ENCODE results near the gene SLC25A30. TPM values are rescaled to one million over a fixed set of nuclear protein-coding genes. Genes with fewer than 3 reads are reported as not detected.

Gene SLC25A30
- total and polyA plus RNA-seq, 9 of the 15 experiments (the other 6 are each of a cell fraction or from before 2014, with no cell fraction given), result 1.1 to 11.1 (median 5.6) TPM

GRCh38 chr13:45464687-45465453, 46.7 kb upstream of the SLC25A30 start, which contains the start of gene COG3 (continued):
- TF ChIP-seq IRF9 (tag; IDR thresholded peaks at IDR 0.05) (no peak), PURB (CRISPR knock-in tag; IDR thresholded peaks at IDR 0.05; ENCODE audit: low read depth) (no peak), KLF1 (tag; IDR thresholded peaks at IDR 0.05) (peak; percentile 61), PHTF2 (CRISPR knock-in tag; IDR thresholded peaks at IDR 0.05) (no peak), SETDB1 (IDR thresholded peaks at IDR 0.05; ENCODE audit: low read length) (no peak), GABPA (tag; conservative IDR thresholded peaks at IDR 0.05; ENCODE audit: low read depth) (peak; percentile 99), ZNF12 (CRISPR knock-in tag; IDR thresholded peaks at IDR 0.05) (no peak)

- Histone ChIP-seq H3K4me2 (ENCODE audit: insufficient read depth, low read length) (peak overlapping the region; percentile 95), H3K9ac (ENCODE audit: insufficient read depth in 1 of 2, low read depth in 2 of 2, low read length in 2 of 2) (peak overlapping the region; percentile 3 to 93; a peak in 2 of 4 replicates), H3K9me3 (replicated peaks; ENCODE audit: control insufficient read depth, insufficient read depth, low read depth, low read length) (no peaks in the 10 kb centered on the region), H3K9me1 (ENCODE audit: control insufficient read depth, insufficient read depth, low read length) (no peaks in the 10 kb centered on the region), H2AFZ (ENCODE audit: low read depth, low read length) (peak overlapping the region; percentile 93), H3K4me1 (replicated peaks in 1 of 2; ENCODE audit: control insufficient read depth in 2 of 2, insufficient read depth in 2 of 2, low read length in 2 of 2) (peaks cover 0 to 9% of the 10 kb centered on the region in 2 experiments; a peak in 3 of 5 replicates), H3K79me2 (ENCODE audit: control insufficient read depth, insufficient read depth, low read length) (peaks cover 38% of the 10 kb centered on the region), H3K4me3 (peak overlapping the region; percentile 93), H3K27me3 (ENCODE audit: control insufficient read depth in 2 of 2, insufficient read depth in 2 of 2, low read length in 2 of 2) (no peaks in the 10 kb centered on the region), H4K20me1 (replicated peaks; ENCODE audit: control insufficient read depth, insufficient read depth, low read length) (peaks cover 7% of the 10 kb centered on the region; the same call in 1 of the 2 replicates), H3K36me3 (ENCODE audit: control insufficient read depth, insufficient read depth, low read length) (peaks cover 7% of the 10 kb centered on the region; the same call in 2 of the 3 replicates), H3K27ac (ENCODE audit: extremely low read depth, low read depth, low read length) (peak overlapping the region; percentile 87)
- ChIA-PET CTCF (ENCODE audit: low intra/inter-chr PET ratio) (no interaction called here), POLR2A (interaction anchor here (0.7 to 1.7 kb wide), 6 partner anchors 16 to 122 kb away, joined by 3 to 4 read pairs (median 4); partner anchors contain the start of gene SLC25A30)
- ATAC-seq, result no peak
- no TSS peak for BruUV-seq (replicated peaks)
- no peak for FAIRE-seq
- in situ Hi-C loops (cut with MboI), result no loop called here
- WGBS (ENCODE audit: insufficient coverage, low coverage, missing lambda C conversion rate), result 77% methylated on average over 7 of the region's 9 CpGs
- DNase-seq (ENCODE audit: extremely low read depth in 1 of 4, low spot score in 3 of 4), result no peak
- intact Hi-C loops (cut with micrococcal nuclease), result loop anchor here (2.0 to 10.0 kb wide), 2 partner anchors 45 to 89 kb away; partner anchors contain the start of gene SLC25A30
These were observed 46.0 kb upstream of the SLC25A30 start for GRCh38 chr13:45464141-45464686.

Measured in K562 (cell line).